ENCODE measurements around the gene CTNNA3. TPM values are rescaled to one million over a fixed set of nuclear protein-coding genes. Genes with fewer than 3 reads are reported as not detected.

CTNNA3 gene
- total and polyA plus RNA-seq, 2 of the 4 experiments (the other 2 are of a cell fraction): 0.19 to 0.90 TPM

GRCh38 chr10:67257018-67257417, 439.0 kb downstream of the CTNNA3 start:
- Histone ChIP-seq H3K9me1 (ENCODE audit: insufficient read depth, low read length) (no peaks in the 10 kb centered on the region), H2AK9ac (replicated peaks; ENCODE audit: low read depth, low read length, poor library complexity) (no peak overlapping the region), H3K27me3 (ENCODE audit: control insufficient read depth, insufficient read depth, low read length) (no peaks in the 10 kb centered on the region), H2BK20ac (ENCODE audit: low read depth, low read length) (no peak overlapping the region), H4K8ac (ENCODE audit: low read depth in 2 of 2, low read length in 2 of 2) (no peak overlapping the region), H3K4ac (ENCODE audit: low read depth, low read length) (no peak overlapping the region), H3K9me3 (ENCODE audit: control insufficient read depth, insufficient read depth, low read length) (no peaks in the 10 kb centered on the region), H3K36me3 (ENCODE audit: control insufficient read depth, insufficient read depth, low read length) (no peaks in the 10 kb centered on the region), H2AFZ (replicated peaks; ENCODE audit: low read length, poor library complexity) (no peak overlapping the region), H3K18ac (ENCODE audit: low read depth, low read length) (no peak overlapping the region), H3K4me2 (ENCODE audit: low read depth, low read length) (no peak overlapping the region), H2BK120ac (ENCODE audit: low read depth, low read length) (no peak overlapping the region), H3K4me3 (ENCODE audit: insufficient read depth, low read depth, low read length) (no peak overlapping the region), H4K91ac (ENCODE audit: insufficient read depth, low read depth, low read length) (no peak overlapping the region), H3K23ac (ENCODE audit: low read depth, low read length) (no peak overlapping the region), H2BK5ac (ENCODE audit: low read depth, low read length, poor library complexity, severe bottlenecking) (no peak overlapping the region), H3K9ac (ENCODE audit: low read depth, low read length) (no peak overlapping the region), H3K56ac (ENCODE audit: extremely low read depth, insufficient read depth, low read length) (no peak overlapping the region), H3K4me1 (ENCODE audit: control insufficient read depth, insufficient read depth, low read length) (no peaks in the 10 kb centered on the region), H4K5ac (ENCODE audit: low read depth, low read length) (no peak overlapping the region), H3K79me1 (ENCODE audit: low read depth in 1 of 2, low read length in 2 of 2) (no peaks in the 10 kb centered on the region), H4K20me1 (ENCODE audit: insufficient read depth, low read length) (no peaks in the 10 kb centered on the region), H2BK15ac (ENCODE audit: low read depth, low read length) (no peak overlapping the region), H3K27ac (ENCODE audit: insufficient read depth, low read length) (no peak overlapping the region), H3K14ac (replicated peaks; ENCODE audit: low read depth, low read length) (no peak overlapping the region), H2AK5ac (ENCODE audit: low read depth, low read length) (no peak overlapping the region)
- dilution Hi-C loops (cut with HindIII; ENCODE audit: low sequenced_read_pairs, unreplicated experiment) (no loop called here), intact Hi-C loops (cut with micrococcal nuclease) (no loop called here), in situ Hi-C loops (cut with MboI; ENCODE audit: low sequenced_read_pairs) (no loop called here)
- no peak for DNase-seq
- no TSS peak for BruUV-seq (replicated peaks)
- no peak for ATAC-seq (ENCODE audit: low read depth)
- ChIA-PET CTCF (interaction anchor here (1.1 kb wide), 1 partner anchor 36 kb away, joined by 3 read pairs; no protein-coding TSS in a partner anchor), POLR2A (ENCODE audit: unreplicated experiment) (no interaction called here)
- TF ChIP-seq SMC3 (IDR thresholded peaks at IDR 0.05; ENCODE audit: low read depth, low read length): no peak
- TF ChIP-seq CEBPB (IDR thresholded peaks at IDR 0.05; ENCODE audit: low read depth, low read length): no peak
- no peak for TF ChIP-seq CTCF (conservative IDR thresholded peaks at IDR 0.05; ENCODE audit: low read depth, low read length)
- TF ChIP-seq FOS (IDR thresholded peaks at IDR 0.05; ENCODE audit: low read depth, low read length): no peak
- TF ChIP-seq ELK1 (IDR thresholded peaks at IDR 0.05; ENCODE audit: borderline replicate concordance, low read depth, low read length): no peak
- no peak for TF ChIP-seq RFX5 (IDR thresholded peaks at IDR 0.05; ENCODE audit: low read depth, low read length)
- no peak for TF ChIP-seq NFE2L2 (IDR thresholded peaks at IDR 0.05; ENCODE audit: low read depth, low read length)
- TF ChIP-seq MXI1 (IDR thresholded peaks at IDR 0.05; ENCODE audit: borderline replicate concordance, low read depth, low read length): no peak
- no peak for TF ChIP-seq MAZ (IDR thresholded peaks at IDR 0.05; ENCODE audit: borderline replicate concordance, low read depth, low read length)
- TF ChIP-seq USF2 (IDR thresholded peaks at IDR 0.05; ENCODE audit: low read depth, low read length): no peak
- TF ChIP-seq RCOR1 (IDR thresholded peaks at IDR 0.05; ENCODE audit: insufficient replicate concordance, low read length): no peak
- no CpG with 5 or more reads among the region's 2 CpGs for WGBS, 2 experiments (ENCODE audit: extremely low coverage in 2 of 2, insufficient read length in 1 of 2)
